HG02981 (cell line): Measurements from ENCODE around the gene F8A3.
"Not testable (repeated sequence)": the region's sequence is repeated elsewhere in the genome, so short reads cannot be mapped to it uniquely, and the experiment has no call there.

Experiments used
- ATAC-seq: cut with Tn5 transposase; IDR thresholded peaks from one replicate; pipeline ENCODE4 v1.9.1; 2021; ENCODE audit warnings: mild to moderate bottlenecking, moderate library complexity; ENCODE audit not compliant: unreplicated experiment

Gene F8A3

GRCh38 chrX:155458471-155458870 is at the start of gene F8A3:
Gene F8A3, minus strand, starts transcription at chrX:155458620. Its CDS starts 20 bp downstream, at chrX:155458600.
- peak; percentile 73 for ATAC-seq

GRCh38 chrX:155505296-155505695 is 46.9 kb upstream of the F8A3 start:
- ATAC-seq, result no peak

GRCh38 chrX:155495134-155495533 is 36.7 kb upstream of the F8A3 start:
- not testable (repeated sequence) for ATAC-seq

GRCh38 chrX:155491421-155491820 is 33.0 kb upstream of the F8A3 start:
- not testable (repeated sequence) for ATAC-seq

GRCh38 chrX:155477136-155477535 is 18.7 kb upstream of the F8A3 start:
- not testable (repeated sequence) for ATAC-seq

- peak; percentile 57 for ATAC-seq
These were observed 8.0 kb upstream of the F8A3 start for GRCh38 chrX:155466269-155466938.

- ATAC-seq, result not testable (repeated sequence)
These were observed 2.1 kb upstream of the F8A3 start for GRCh38 chrX:155460501-155460900.

GRCh38 chrX:155457761-155458447 is 516 bp downstream of the F8A3 start:
- ATAC-seq, result peak; percentile 48

- no peak for ATAC-seq
These were observed 17.3 kb downstream of the F8A3 start for GRCh38 chrX:155441097-155441496.

- ATAC-seq, result no peak
These were observed 22.7 kb downstream of the F8A3 start for GRCh38 chrX:155435744-155436112.

- no peak for ATAC-seq
These were observed 23.3 kb downstream of the F8A3 start for GRCh38 chrX:155434906-155435743.

- ATAC-seq, result no peak
These were observed 40.7 kb downstream of the F8A3 start for GRCh38 chrX:155417769-155418168.
